Measurements from ENCODE around the gene MTMR11.

- TF ChIP-seq, protein P1, sequence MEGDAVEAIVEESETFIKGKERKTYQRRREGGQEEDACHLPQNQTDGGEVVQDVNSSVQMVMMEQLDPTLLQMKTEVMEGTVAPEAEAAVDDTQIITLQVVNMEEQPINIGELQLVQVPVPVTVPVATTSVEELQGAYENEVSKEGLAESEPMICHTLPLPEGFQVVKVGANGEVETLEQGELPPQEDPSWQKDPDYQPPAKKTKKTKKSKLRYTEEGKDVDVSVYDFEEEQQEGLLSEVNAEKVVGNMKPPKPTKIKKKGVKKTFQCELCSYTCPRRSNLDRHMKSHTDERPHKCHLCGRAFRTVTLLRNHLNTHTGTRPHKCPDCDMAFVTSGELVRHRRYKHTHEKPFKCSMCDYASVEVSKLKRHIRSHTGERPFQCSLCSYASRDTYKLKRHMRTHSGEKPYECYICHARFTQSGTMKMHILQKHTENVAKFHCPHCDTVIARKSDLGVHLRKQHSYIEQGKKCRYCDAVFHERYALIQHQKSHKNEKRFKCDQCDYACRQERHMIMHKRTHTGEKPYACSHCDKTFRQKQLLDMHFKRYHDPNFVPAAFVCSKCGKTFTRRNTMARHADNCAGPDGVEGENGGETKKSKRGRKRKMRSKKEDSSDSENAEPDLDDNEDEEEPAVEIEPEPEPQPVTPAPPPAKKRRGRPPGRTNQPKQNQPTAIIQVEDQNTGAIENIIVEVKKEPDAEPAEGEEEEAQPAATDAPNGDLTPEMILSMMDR (IDR thresholded peaks at IDR 0.05) = no peak
- TF ChIP-seq EZH2 (IDR thresholded peaks at IDR 0.05; ENCODE audit: borderline replicate concordance, insufficient read depth, low read depth, low read length, poor library complexity, severe bottlenecking) = no peak
Measured at GRCh38 chr1:149977345-149977744, 40.7 kb upstream of the MTMR11 start.
